Measurements from ENCODE around the gene NPIPA1.
"Not testable (repeated sequence)": the region's sequence is repeated elsewhere in the genome, so short reads cannot be mapped to it uniquely, and the experiment has no call there.

NPIPA1 gene

DNA sequence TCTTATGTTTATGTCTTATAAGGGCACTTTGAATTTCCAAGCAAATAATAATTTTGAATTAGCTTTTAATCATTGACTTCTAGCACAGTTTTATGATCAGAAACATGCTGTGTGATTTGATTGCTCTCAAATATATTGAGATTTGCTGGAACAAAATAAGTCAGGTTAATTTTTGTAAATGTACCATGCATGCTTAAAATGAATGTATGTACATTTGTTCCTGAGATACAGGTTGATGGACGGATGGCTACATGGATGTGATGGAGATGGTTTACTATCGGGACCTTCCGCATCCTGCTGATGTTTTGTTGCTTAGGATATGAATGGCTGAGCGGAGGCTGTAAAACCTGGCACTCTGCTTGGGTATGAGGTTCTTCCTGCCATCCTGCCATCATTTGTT lies at the start of gene NPIPA1:
NPIPA1 (plus strand) TSS at position 301 of the 400 bp plus-strand sequence; CDS start at position 301, 0 bp downstream.
- not testable (repeated sequence) for TF ChIP-seq GATA3, GATA2 (IDR thresholded peaks at IDR 0.05; ENCODE audit: low read depth, low read length)

DNA sequence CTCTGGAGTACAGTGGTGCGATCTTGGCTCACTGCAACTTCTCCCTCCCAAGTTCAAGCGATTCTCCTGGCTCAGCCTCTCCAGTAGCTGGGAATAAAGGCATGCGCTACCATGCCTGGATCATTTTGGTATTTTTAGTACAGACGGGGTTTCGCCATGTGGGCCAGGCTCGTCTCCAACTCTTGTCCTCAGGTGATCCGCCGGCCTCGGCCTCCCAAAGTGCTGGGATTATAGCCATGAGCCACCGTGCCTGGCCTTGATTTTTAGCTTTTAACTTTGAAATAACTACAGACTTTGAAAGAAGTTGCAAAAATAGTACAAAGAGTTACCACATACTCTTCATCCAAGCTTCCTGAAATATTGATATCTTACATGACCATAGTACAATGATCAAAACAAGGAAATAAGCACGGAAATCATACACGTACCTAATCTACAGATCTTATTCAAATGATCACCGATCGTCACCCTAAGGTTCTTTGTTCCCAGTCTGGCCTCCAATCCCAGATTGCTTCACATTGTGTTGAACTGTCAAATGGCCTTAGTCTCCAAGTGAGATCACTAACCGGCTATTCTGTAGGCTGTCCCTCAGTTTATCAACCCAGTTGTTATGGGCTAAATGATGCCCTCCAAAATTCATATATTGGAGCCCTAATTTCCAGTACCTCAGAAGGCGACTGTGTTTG lies 18.4 kb downstream of the NPIPA1 start:
- TF ChIP-seq GATA2 (IDR thresholded peaks at IDR 0.05; ENCODE audit: low read depth, low read length) (no peak), GATA3 (IDR thresholded peaks at IDR 0.05; ENCODE audit: low read depth, low read length) (no peak)

DNA sequence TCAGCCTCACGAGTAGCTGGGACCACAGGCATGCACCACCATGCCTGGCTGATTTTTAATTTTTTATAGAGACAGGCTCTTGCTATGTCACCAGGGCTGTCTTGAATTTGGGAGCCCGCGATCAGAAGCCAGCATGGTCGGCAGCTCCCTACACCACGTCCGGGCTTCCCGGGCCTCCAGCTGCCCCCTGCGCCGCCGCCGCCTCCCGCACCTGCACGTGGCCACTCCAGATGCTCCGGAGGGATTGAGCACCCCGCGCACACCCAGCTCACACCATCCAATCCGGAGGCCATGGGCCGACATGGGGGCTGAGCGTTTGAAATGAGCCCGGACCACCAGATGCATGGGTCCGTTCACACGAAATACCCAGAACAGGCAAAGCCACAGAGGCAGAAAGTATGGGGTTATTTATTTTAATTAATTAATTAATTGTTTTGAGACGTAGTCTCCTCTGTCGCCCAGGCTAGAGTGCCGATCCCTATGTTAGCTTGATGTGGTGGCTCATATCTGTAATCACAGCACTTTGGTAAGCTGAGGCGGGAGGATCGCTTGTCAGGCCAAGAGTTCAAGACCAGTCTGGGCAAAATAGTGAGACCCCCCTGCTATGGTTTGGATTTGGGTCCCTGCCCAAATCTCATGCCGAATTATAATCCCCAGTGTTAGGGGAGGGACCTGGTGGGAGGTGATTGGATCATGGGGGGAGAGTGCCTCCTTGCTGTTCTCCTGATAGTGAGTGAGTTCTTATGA lies 20.5 kb downstream of the NPIPA1 start:
- TF ChIP-seq GATA2 (IDR thresholded peaks at IDR 0.05; ENCODE audit: low read depth, low read length) (no peak), GATA3 (IDR thresholded peaks at IDR 0.05; ENCODE audit: low read depth, low read length) (no peak)

DNA sequence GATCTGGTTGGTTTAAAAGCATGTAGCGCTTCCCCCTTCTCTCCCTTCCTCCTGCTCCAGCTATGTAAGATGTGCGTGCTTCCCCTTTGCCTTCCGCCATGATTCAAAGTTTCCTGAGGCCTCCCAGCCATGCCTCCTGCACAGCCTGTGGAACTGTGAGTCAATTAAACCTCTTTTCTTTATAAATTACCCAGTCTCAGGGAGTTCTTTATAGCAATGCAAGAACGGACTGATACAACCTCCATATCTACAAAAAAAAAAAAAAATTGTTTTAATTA lies 21.0 kb downstream of the NPIPA1 start:
- TF ChIP-seq GATA2 (IDR thresholded peaks at IDR 0.05; ENCODE audit: low read depth, low read length) (no peak), GATA3 (IDR thresholded peaks at IDR 0.05; ENCODE audit: low read depth, low read length) (no peak)

DNA sequence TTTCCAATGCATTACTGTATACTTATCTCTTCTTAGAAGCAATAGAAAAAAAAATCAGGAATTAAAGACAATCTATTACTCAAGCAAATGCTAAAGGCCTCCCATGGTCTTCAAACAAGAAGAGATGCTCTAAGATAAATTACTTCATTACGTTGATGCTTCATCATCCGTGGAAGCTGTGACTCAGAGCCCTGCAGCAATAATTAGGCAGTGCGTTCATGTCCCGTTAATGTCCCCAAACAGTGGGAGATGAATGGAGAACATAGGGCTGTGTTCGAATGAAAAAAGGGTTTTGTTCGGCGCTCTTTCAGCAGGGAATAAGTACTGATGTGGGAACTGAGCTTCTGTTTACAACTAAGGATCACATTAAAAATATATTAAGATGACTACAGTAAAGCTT lies 21.7 kb downstream of the NPIPA1 start:
- TF ChIP-seq GATA2 (IDR thresholded peaks at IDR 0.05; ENCODE audit: low read depth, low read length) (no peak), GATA3 (IDR thresholded peaks at IDR 0.05; ENCODE audit: low read depth, low read length) (no peak)

DNA sequence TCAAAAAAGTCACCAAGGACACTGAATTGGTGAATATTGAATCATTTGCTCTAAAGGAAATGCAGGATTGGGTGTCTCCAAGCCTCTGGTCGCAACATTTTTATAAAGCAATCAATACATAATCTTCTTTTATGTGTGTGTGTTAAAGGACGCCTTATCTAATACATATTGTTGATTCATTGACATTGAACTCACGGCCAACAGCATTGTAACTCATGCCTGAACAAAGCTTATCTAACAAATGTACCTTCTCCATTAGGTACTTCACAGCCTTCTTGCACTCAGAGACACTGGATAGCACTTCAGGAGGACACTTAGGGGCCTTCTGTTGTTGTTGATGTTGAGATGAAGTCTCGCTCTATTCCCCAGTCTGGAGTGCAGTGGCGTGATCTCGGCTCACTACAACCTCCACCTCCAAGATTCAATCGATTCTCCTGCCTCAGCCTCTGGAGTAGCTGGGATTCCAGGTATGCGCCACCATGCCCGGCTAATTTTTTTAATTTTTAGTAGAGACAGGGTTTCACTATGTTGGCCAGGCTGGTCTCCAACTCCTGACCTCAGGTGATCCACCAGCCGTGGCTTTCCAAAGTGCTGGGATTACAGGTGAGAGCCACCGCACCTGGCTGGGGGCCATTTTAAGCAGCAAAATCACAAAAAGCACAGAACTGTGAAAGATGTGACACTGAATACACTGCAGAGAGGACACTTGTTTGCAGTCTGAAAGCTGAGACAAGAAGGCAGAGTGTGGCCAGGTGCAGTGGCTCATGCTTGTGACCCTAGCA lies 24.4 kb downstream of the NPIPA1 start:
- TF ChIP-seq GATA3 (IDR thresholded peaks at IDR 0.05; ENCODE audit: low read depth, low read length) (no peak), GATA2 (IDR thresholded peaks at IDR 0.05; ENCODE audit: low read depth, low read length) (no peak)

DNA sequence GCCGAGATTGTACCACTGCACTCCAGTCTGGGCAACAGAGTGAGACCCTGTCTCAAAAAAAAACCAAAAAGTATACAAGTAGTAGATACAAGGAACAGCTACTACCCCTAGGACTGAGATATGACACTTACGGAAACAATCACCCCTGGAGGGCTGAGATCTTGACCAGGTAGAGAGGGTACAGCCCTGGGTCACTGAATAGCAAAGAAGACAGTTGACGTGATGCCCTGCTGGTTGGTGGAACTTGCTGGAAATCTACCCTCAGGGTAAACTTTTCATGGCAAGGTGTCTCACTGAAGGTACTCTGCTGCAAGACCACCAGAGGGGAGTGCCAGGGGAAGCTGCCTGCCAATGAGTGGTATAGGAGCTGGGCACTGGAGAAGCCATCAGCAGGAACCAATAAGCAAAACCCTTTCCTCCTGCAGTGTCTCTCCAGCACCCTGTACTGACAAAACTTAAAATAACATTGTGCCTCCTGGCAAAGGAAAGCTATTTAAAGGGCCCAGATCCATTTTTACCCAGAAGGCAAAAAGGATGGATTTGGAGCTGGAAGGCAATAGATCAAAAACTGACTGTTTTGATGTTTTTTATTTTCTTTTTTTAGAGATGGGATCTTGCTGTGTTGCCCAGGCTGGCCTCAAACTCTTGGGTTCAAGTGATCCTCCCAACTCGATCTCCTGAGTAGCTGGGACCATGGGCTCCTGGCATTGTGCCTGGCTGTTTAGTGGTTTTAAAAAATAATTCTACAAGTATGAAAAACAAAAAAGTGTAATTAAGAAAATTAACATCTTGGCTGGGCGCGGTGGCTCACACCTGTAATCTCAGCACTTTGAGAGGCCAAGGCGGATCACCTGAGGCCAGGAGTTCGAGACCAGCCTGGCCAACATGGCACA lies 26.3 kb downstream of the NPIPA1 start:
- TF ChIP-seq GATA3 (IDR thresholded peaks at IDR 0.05; ENCODE audit: low read depth, low read length), result no peak
- TF ChIP-seq GATA2 (IDR thresholded peaks at IDR 0.05; ENCODE audit: low read depth, low read length), result no peak

DNA sequence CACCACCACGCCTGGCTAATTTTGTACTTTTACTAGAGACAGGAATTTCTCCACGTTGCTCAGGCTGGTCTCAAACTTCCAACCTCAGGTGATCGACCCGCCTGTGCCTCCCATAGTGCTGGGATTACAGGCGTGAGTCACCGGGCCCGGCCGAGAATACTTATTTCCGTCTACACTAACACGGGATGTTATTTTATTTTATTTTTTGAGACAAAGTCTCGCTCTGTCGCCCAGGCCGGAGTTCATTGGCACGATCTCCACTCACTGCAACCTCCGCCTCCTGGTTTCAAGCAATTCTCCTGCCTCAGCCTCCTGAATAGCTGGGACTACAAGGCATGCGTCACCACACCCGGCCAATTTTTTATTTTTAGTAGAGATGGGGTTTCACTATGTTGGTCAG lies 28.1 kb downstream of the NPIPA1 start:
- no peak for TF ChIP-seq GATA3 (IDR thresholded peaks at IDR 0.05; ENCODE audit: low read depth, low read length)
- TF ChIP-seq GATA2 (IDR thresholded peaks at IDR 0.05; ENCODE audit: low read depth, low read length), result no peak

DNA sequence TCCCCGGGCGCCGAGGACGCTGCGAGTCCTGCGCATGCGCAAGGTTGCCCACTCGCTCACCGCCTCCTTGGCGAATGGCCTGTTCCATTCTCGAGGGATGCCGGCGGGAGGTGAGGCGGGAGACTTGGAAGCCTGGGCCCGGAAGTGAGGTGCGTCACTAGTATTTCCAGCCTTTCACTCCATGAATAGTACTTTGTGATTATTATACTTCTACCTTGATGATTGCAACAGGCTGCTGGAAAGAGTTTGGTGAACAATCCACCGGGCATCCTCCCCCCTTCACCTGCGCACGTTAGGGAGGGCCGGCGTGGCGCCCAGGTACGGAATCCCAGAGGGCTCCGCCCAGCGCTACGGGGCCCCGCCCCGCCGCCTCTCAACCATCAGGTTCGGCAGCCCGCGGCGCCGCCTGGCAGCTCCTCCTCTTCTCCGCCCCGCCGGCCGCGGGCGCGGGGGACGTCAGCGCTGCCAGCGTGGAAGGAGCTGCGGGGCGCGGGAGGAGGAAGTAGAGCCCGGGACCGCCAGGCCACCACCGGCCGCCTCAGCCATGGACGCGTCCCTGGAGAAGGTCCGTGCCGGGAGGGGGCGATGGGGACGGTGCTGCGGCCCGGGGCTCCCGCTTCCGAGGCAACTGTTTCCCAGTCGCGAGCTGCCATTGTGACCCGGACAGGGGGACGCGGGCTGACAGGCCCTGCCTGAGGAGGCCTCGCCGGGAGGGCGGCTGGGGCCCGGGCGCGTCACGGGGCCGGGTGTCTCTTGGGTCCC lies 37.6 kb downstream of the NPIPA1 start, which contains the start of gene PDXDC1:
PDXDC1 (plus strand) TSS at position 371 of the 762 bp plus-strand sequence; CDS start at position 545, 174 bp downstream.
- TF ChIP-seq GATA3, GATA2 (IDR thresholded peaks at IDR 0.05; ENCODE audit: low read depth, low read length): not testable (repeated sequence)

All from SH-SY5Y (cell line).